Hematopoietic multipotent progenitor cell (in vitro differentiated cells): Measurements from ENCODE around the gene ERBB4. TPM values are rescaled to one million over a fixed set of nuclear protein-coding genes. Genes with fewer than 3 reads are reported as not detected.

ENCODE experiments used
- small RNA-seq: library from RNA; depleted of rRNA; stranded (forward); fragments of <200 nt; gene quantifications from one replicate; pipeline ENCODE3, GENCODE V24; 2012
- total RNA-seq: library from RNA; depleted of rRNA; stranded (reverse); fragments of >200 nt; gene quantifications from one replicate; pipeline ENCODE4 v1.2.3, GENCODE V29; 2012

Gene ERBB4
- total RNA-seq, 1 donor = not detected

Small RNA genes within 50 kb of the gene (small RNA-seq; reads per million reads assigned to genes)
- gene MIR548F2 (not detected), gene RNA5SP119 (not detected)
